GM19238 (cell line): ENCODE measurements around the gene CLCA4.
"Not testable (repeated sequence)": the region's sequence is repeated elsewhere in the genome, so short reads cannot be mapped to it uniquely, and the experiment has no call there.

ENCODE experiments used
- DNase-seq: peaks from one replicate; pipeline ENCODE4 v3.0.0; 2011; ENCODE audit warnings: low spot score; ENCODE audit not compliant: insufficient read length

Gene CLCA4

GRCh38 chr1:86546787-86547221 lies at the start of gene CLCA4:
CLCA4 (plus strand) TSS chr1:86547078; CDS start chr1:86547120, 42 bp downstream.
- DNase-seq: no peak

GRCh38 chr1:86498281-86498680 lies 48.6 kb upstream of the CLCA4 start:
- no peak for DNase-seq

- no peak for DNase-seq
Observed at GRCh38 chr1:86499987-86500593, 46.8 kb upstream of the CLCA4 start.

- no peak for DNase-seq
Observed at GRCh38 chr1:86500714-86501113, 46.2 kb upstream of the CLCA4 start.

GRCh38 chr1:86502125-86502646 lies 44.7 kb upstream of the CLCA4 start:
- not testable (repeated sequence) for DNase-seq

- DNase-seq: no peak
Observed at GRCh38 chr1:86502721-86503405, 44.0 kb upstream of the CLCA4 start.

- DNase-seq: no peak
Observed at GRCh38 chr1:86503406-86504136, 43.3 kb upstream of the CLCA4 start.

- no peak for DNase-seq
Observed at GRCh38 chr1:86504137-86504479, 42.8 kb upstream of the CLCA4 start.

- DNase-seq: no peak
Observed at GRCh38 chr1:86504895-86505563, 41.8 kb upstream of the CLCA4 start.

- DNase-seq: no peak
Observed at GRCh38 chr1:86505564-86505902, 41.3 kb upstream of the CLCA4 start.

GRCh38 chr1:86507935-86508582 lies 38.8 kb upstream of the CLCA4 start:
- no peak for DNase-seq

- DNase-seq: no peak
Observed at GRCh38 chr1:86508583-86508969, 38.3 kb upstream of the CLCA4 start.

- DNase-seq: no peak
Observed at GRCh38 chr1:86515597-86515996, 31.3 kb upstream of the CLCA4 start.

- no peak for DNase-seq
Observed at GRCh38 chr1:86516335-86516734, 30.5 kb upstream of the CLCA4 start.

- DNase-seq: no peak
Observed at GRCh38 chr1:86517336-86517735, 29.5 kb upstream of the CLCA4 start.

GRCh38 chr1:86520789-86521521 lies 25.9 kb upstream of the CLCA4 start:
- no peak for DNase-seq

GRCh38 chr1:86521522-86521891 lies 25.4 kb upstream of the CLCA4 start:
- no peak for DNase-seq

- no peak for DNase-seq
Observed at GRCh38 chr1:86522240-86522639, 24.6 kb upstream of the CLCA4 start.

- no peak for DNase-seq
Observed at GRCh38 chr1:86523670-86524354, 23.1 kb upstream of the CLCA4 start.

GRCh38 chr1:86527306-86527705 lies 19.6 kb upstream of the CLCA4 start:
- no peak for DNase-seq
